IMR-90 (cell line): ENCODE results near the gene LRRC18. TPM values are rescaled to one million over a fixed set of nuclear protein-coding genes. Genes with fewer than 3 reads are reported as not detected.

ENCODE experiments used
- ATAC-seq: fragments of 200-7000 bp; cut with Tn5 transposase; 2 replicates; pipeline ENCODE4 v1.9.1; 2020; ENCODE audit warnings: low read depth, mild to moderate bottlenecking, moderate library complexity
- BruUV-seq: library from RNA; stranded (reverse); fragments of 400-500 nt; replicated peaks from 2 replicates; lab custom pipeline; 2021; lab: Mats Ljungman, UMichigan
- CTCF ChIA-PET: fragments of 300-600 bp; formaldehyde crosslinking; extraction: SDS; loops from one replicate; lab custom pipeline; 2021; ENCODE audit warnings: antibody characterized with exemption; lab: Yijun Ruan, JAX
- POLR2A ChIA-PET: fragments of 300-600 bp; sonication (Branson Sonifier 250); formaldehyde crosslinking; loops from one replicate; lab custom pipeline; 2022; ENCODE audit warnings: antibody characterized with exemption; ENCODE audit not compliant: unreplicated experiment; lab: Charles Lee
- DNase-seq: peaks from one replicate; pipeline ENCODE4 v3.0.0; 2013
- H2AFZ ChIP-seq: replicated peaks from 2 replicates; pipeline ENCODE3; 2013; ENCODE audit warnings: low read length, mild to moderate bottlenecking; ENCODE audit not compliant: poor library complexity
- H2AK5ac ChIP-seq: 2 replicates; pipeline ENCODE4 v1.6.1; 2013; ENCODE audit warnings: low read depth, low read length, inconsistent platforms
- H2AK9ac ChIP-seq: replicated peaks from 2 replicates; pipeline ENCODE3; 2013; ENCODE audit warnings: mild to moderate bottlenecking, low read depth, low read length, moderate library complexity; ENCODE audit not compliant: poor library complexity
- H2BK120ac ChIP-seq: 2 replicates; pipeline ENCODE4 v1.6.1; 2013; ENCODE audit warnings: low read depth, low read length, inconsistent platforms
- H2BK15ac ChIP-seq: 3 replicates; pipeline ENCODE4 v1.6.1; 2013; ENCODE audit warnings: low read depth, low read length, inconsistent platforms
- H2BK20ac ChIP-seq: 2 replicates; pipeline ENCODE4 v1.6.1; 2013; ENCODE audit warnings: low read depth, mild to moderate bottlenecking, inconsistent platforms, low read length, moderate library complexity
- H2BK5ac ChIP-seq: 2 replicates; pipeline ENCODE4 v1.6.1; 2013; ENCODE audit warnings: mild to moderate bottlenecking, low read depth, low read length, inconsistent platforms; ENCODE audit not compliant: poor library complexity, severe bottlenecking
- H3K14ac ChIP-seq: replicated peaks from 2 replicates; pipeline ENCODE4 v1.6.1; 2013; ENCODE audit warnings: low read depth, low read length, inconsistent platforms
- H3K18ac ChIP-seq: 2 replicates; pipeline ENCODE4 v1.6.1; 2013; ENCODE audit warnings: low read depth, low read length, control low read depth
- H3K23ac ChIP-seq: 2 replicates; pipeline ENCODE4 v1.6.1; 2013; ENCODE audit warnings: low read depth, low read length, inconsistent platforms
- H3K27ac ChIP-seq: 2 replicates; pipeline ENCODE4 v1.5.1; 2013; ENCODE audit warnings: mild to moderate bottlenecking, control low read depth, low read length; ENCODE audit not compliant: insufficient read depth
- H3K27me3 ChIP-seq: 2 replicates; pipeline ENCODE4 v1.6.1; 2013; ENCODE audit warnings: low read length; ENCODE audit not compliant: control insufficient read depth, insufficient read depth
- H3K36me3 ChIP-seq: 2 replicates; pipeline ENCODE4 v1.6.1; 2013; ENCODE audit warnings: low read length, mixed read lengths; ENCODE audit not compliant: control insufficient read depth, insufficient read depth
- H3K4ac ChIP-seq: 2 replicates; pipeline ENCODE4 v1.6.1; 2013; ENCODE audit warnings: low read depth, low read length, inconsistent platforms
- H3K4me1 ChIP-seq: 2 replicates; pipeline ENCODE4 v1.6.1; 2013; ENCODE audit warnings: low read length, mixed read lengths; ENCODE audit not compliant: control insufficient read depth, insufficient read depth
- H3K4me2 ChIP-seq: 2 replicates; pipeline ENCODE4 v1.6.1; 2013; ENCODE audit warnings: low read depth, mild to moderate bottlenecking, control low read depth, low read length, moderate library complexity
- H3K4me3 ChIP-seq: 2 replicates; pipeline ENCODE4 v1.5.1; 2013; ENCODE audit warnings: low read depth, mild to moderate bottlenecking, control low read depth, low read length, moderate library complexity; ENCODE audit not compliant: insufficient read depth
- H3K56ac ChIP-seq: 2 replicates; pipeline ENCODE4 v1.6.1; 2013; ENCODE audit warnings: low read length, inconsistent platforms; ENCODE audit not compliant: insufficient read depth; ENCODE audit errors: extremely low read depth
- H3K79me1 ChIP-seq, 2 experiments: 2 replicates each; pipeline ENCODE4 v1.6.1; 2013; ENCODE audit warnings: low read length in 2 of 2, inconsistent platforms in 1 of 2, low read depth in 1 of 2
- H3K9ac ChIP-seq: 2 replicates; pipeline ENCODE4 v1.6.1; 2013; ENCODE audit warnings: low read depth, low read length, control low read depth
- H3K9me1 ChIP-seq: 2 replicates; pipeline ENCODE4 v1.6.1; 2013; ENCODE audit warnings: low read length, inconsistent platforms; ENCODE audit not compliant: insufficient read depth
- H3K9me3 ChIP-seq: 2 replicates; pipeline ENCODE4 v1.6.1; 2013; ENCODE audit warnings: low read length; ENCODE audit not compliant: control insufficient read depth, insufficient read depth
- H4K20me1 ChIP-seq: 2 replicates; pipeline ENCODE4 v1.6.1; 2013; ENCODE audit warnings: low read length, inconsistent platforms; ENCODE audit not compliant: insufficient read depth
- H4K5ac ChIP-seq: 2 replicates; pipeline ENCODE4 v1.6.1; 2013; ENCODE audit warnings: mild to moderate bottlenecking, low read depth, low read length, control low read depth
- H4K8ac ChIP-seq, 2 experiments: 2 replicates each; pipeline ENCODE4 v1.6.1; 2013; ENCODE audit warnings: low read depth in 2 of 2, low read length in 2 of 2, control low read depth in 1 of 2, inconsistent platforms in 1 of 2
- H4K91ac ChIP-seq: 2 replicates; pipeline ENCODE4 v1.6.1; 2013; ENCODE audit warnings: low read depth, low read length, inconsistent platforms; ENCODE audit not compliant: insufficient read depth
- CEBPB ChIP-seq: IDR thresholded peaks from 2 replicates; pipeline ENCODE4 v1.6.1; 2012; ENCODE audit warnings: low read depth, low read length, improper control_type of control experiment
- MAFK ChIP-seq: IDR thresholded peaks from 2 replicates; pipeline ENCODE4 v1.6.1; 2012; ENCODE audit warnings: low read depth, low read length, improper control_type of control experiment
- MXI1 ChIP-seq: IDR thresholded peaks from 2 replicates; pipeline ENCODE4 v1.6.1; 2012; ENCODE audit warnings: low read depth, mild to moderate bottlenecking, low read length, moderate library complexity, borderline replicate concordance
- NFE2L2 ChIP-seq: fragments of 150-350 bp; IDR thresholded peaks from 2 replicates; pipeline ENCODE4 v1.6.1; 2016; ENCODE audit warnings: low read depth, mild to moderate bottlenecking, low read length
- POLR2A ChIP-seq: IDR thresholded peaks from 2 replicates; pipeline ENCODE4 v1.6.1; 2012; ENCODE audit warnings: mild to moderate bottlenecking, low read depth, low read length
- RCOR1 ChIP-seq: IDR thresholded peaks from 2 replicates; pipeline ENCODE4 v1.6.1; 2012; ENCODE audit warnings: mild to moderate bottlenecking, low read length, improper control_type of control experiment; ENCODE audit not compliant: insufficient replicate concordance
- WGBS, 2 experiments: methylation state at CpG; one replicate each; pipeline versions ENCODE4 v1.1.5 to v1.1.7; 2013; ENCODE audit warnings: missing lambda C conversion rate in 2 of 2; ENCODE audit not compliant: insufficient read length in 1 of 2; ENCODE audit errors: extremely low coverage in 2 of 2; 5-methylcytosine and 5-hydroxymethylcytosine counted together
- dilution Hi-C: fragments of 300-500 bp; cut with HindIII; formaldehyde crosslinking; loops from one replicate; pipeline ENCODE4 v1.14.3; 2018; ENCODE audit warnings: low sequenced_read_pairs; ENCODE audit not compliant: unreplicated experiment
- in situ Hi-C: fragments of 300-500 bp; cut with MboI; formaldehyde crosslinking; loops from 3 replicates; pipeline ENCODE4 v1.14.3; 2019; ENCODE audit warnings: low sequenced_read_pairs, inconsistent platforms, mixed read lengths
- intact Hi-C: fragments of 100-400 bp; cut with micrococcal nuclease; formaldehyde crosslinking; loops from 2 replicates; pipeline ENCODE4 v1.10.0; 2022
- polyA plus RNA-seq, 3 experiments: library from polyadenylated mRNA; depleted of rRNA; stranded (reverse); fragments of >200 nt; gene quantifications; 2 replicates each; pipeline ENCODE4 v1.2.3, GENCODE V29; 2012; ENCODE audit warnings: low replicate concordance in 1 of 3
- total RNA-seq: library from RNA; depleted of rRNA; stranded (reverse); fragments of >200 nt; gene quantifications from 2 replicates; pipeline ENCODE4 v1.2.3, GENCODE V29; 2012

The LRRC18 gene
- total and polyA plus RNA-seq, 2 of the 4 experiments (the other 2 are of a cell fraction), result not detected

GRCh38 chr10:48906841-48907240, 32.8 kb downstream of the LRRC18 start:
- H3K4me2 ChIP-seq, result no peak overlapping the region
- H2BK5ac ChIP-seq, result no peak overlapping the region
- no CpG with 5 or more reads among the region's 2 CpGs for WGBS, 2 experiments
- no peak overlapping the region for H3K27ac ChIP-seq
- H3K4ac ChIP-seq, result no peak overlapping the region
- ChIA-PET POLR2A (no interaction called here), CTCF (interaction anchor here (1.0 kb wide), 1 partner anchor 11 kb away, joined by 3 read pairs; no protein-coding TSS in a partner anchor)
- no peak overlapping the region for H2BK120ac ChIP-seq
- H4K8ac ChIP-seq, result no peak overlapping the region
- no TSS peak for BruUV-seq
- ATAC-seq, result no peak
- dilution Hi-C loops (no loop called here), intact Hi-C loops (no loop called here), in situ Hi-C loops (no loop called here)
- H2AFZ ChIP-seq, result no peak overlapping the region
- no peak overlapping the region for H4K5ac ChIP-seq
- no peak overlapping the region for H3K56ac ChIP-seq
- DNase-seq, result no peak
- H2BK15ac ChIP-seq, result no peak overlapping the region
- H2AK5ac ChIP-seq, result no peak overlapping the region
- peaks cover 9% of the 10 kb centered on the region for H3K27me3 ChIP-seq
- no peaks in the 10 kb centered on the region for H3K36me3 ChIP-seq
- no peak overlapping the region for H4K91ac ChIP-seq
- H2AK9ac ChIP-seq, result no peak overlapping the region
- H2BK20ac ChIP-seq, result no peak overlapping the region
- no peak overlapping the region for H3K4me3 ChIP-seq
- no peak overlapping the region for H3K14ac ChIP-seq
- TF ChIP-seq POLR2A, result no peak
- TF ChIP-seq CEBPB, result no peak
- no peak for TF ChIP-seq MXI1
- TF ChIP-seq RCOR1, result no peak
- no peak for TF ChIP-seq NFE2L2
- TF ChIP-seq MAFK, result no peak
- H3K18ac ChIP-seq, result no peak overlapping the region
- H4K20me1 ChIP-seq, result no peaks in the 10 kb centered on the region
- H3K9ac ChIP-seq, result no peak overlapping the region
- no peaks in the 10 kb centered on the region for H3K9me1 ChIP-seq
- no peaks in the 10 kb centered on the region for H3K79me1 ChIP-seq
- no peaks in the 10 kb centered on the region for H3K4me1 ChIP-seq
- no peaks in the 10 kb centered on the region for H3K9me3 ChIP-seq
- no peak overlapping the region for H3K23ac ChIP-seq
